HG03558 (cell line): Measurements from ENCODE around the gene IL5.
A peak's percentile ranks its signal among the peaks of the same experiment; 100 is the strongest.
"Not testable (repeated sequence)": the region's sequence is repeated elsewhere in the genome, so short reads cannot be mapped to it uniquely, and the experiment has no call there.

Experiments
- ATAC-seq: cut with Tn5 transposase; IDR thresholded peaks from one replicate; pipeline ENCODE4 v1.9.1; 2021; ENCODE audit warnings: moderate number of reproducible peaks; ENCODE audit not compliant: unreplicated experiment; ENCODE audit errors: extremely low read depth

IL5 gene

DNA sequence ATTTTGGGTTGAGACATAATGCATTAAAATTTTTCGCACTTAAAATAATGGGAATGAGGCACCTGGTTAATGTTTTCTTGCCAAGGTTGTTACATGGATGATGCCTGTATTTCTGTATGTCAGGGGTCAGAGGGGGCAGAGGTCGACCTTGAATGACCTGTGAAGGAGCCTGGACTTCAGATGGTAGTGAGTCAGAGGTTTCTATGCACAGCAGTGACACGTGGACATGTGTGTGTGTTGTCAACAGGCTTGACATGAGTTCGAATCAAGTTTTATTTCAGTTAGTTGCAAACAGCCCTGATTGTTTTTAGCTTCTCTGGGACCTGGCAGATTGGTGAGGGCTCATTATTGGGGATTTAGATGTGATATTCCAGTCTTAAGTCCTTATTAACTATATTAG, 3.6 kb downstream of the IL5 start:
- no peak for ATAC-seq

DNA sequence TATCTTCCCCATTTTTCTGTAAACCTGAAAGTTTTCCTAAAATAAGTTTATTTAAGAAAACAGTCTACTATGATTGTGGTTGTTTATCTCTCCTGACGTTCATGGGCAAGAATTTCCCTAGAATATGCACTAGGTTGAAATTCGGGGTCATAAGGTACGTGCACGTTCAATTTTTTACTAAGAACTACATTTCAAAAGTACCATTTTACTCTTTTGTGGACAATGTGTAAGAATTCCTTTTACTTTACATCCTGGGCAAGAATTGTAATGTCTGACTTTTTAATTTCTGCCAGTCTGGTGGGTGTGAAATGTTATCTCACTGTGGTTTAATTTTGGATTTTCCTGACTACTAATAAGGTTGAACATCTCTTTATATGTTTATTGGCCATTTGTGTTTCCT, 12.4 kb downstream of the IL5 start:
- ATAC-seq, result no peak

DNA sequence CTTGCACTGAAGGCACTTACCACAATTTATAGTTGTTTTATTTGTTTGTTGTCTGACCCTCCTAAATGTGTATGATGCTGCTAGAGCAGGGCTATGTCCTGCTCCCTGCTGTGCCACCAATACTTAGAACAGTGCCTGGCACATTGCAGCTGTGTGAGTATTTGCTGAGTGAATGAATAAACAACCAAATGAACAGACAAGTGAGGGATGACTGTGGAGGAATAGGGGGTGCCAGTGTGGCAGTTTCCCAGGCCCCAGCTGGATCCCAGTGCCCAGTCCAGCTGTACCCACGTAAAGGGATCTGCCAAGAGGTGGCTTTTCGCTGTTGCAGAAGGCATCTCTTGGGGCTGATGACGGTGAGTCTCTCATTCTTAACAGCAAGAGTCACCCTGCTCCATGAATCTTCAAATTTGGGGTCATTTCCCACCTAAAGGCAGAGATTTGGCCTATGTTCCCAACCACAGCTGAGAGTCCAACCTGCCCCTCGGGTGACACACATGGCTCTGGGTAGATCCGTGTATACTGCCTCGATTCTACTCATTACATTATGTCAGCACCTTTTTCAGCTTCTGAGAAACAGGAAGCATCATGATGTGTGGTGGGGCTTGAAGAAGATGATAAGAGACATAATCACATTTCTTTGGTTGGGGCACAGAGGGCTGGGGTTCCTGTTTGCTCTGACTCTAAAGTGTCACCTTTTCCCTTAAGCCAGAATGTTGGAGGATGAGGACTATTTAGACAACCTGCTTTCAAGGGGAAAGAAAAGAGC, 14.3 kb downstream of the IL5 start:
- no peak for ATAC-seq

- ATAC-seq, result no peak
Measured at GRCh38 chr5:132528021-132528420, 15.3 kb downstream of the IL5 start.

DNA sequence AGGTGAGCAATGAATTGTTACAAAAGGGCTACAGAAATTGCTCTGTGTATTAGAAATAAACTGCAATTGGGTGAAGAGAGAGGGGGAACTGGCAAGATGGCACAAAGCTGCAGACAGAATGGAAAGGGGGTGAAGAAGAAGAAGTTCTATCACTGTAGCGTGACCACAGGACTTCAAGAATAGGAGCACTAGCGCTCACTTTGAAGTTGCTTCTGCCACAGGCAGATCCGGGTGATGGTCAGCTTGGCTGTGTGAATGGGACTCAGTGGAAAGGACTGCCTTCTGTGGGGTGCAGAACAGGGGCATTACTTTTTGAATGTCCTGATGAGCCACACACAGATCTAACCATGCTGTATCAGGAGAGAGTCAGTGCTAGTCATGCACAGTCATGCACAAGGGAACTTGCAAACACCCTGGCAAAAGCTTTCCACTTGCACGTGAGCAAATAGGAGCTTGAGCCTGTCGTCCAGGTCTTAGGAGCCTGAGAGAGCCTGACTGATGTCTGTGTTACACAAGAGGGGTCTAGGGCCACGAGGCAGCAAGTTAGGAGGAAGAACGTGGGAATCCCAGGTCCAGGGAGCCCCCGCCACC, 16.3 kb downstream of the IL5 start:
- no peak for ATAC-seq

- no peak for ATAC-seq
Measured at GRCh38 chr5:132526290-132526973, 16.9 kb downstream of the IL5 start.

GRCh38 chr5:132525299-132525724, 18.0 kb downstream of the IL5 start:
- peak; percentile 82 for ATAC-seq

DNA sequence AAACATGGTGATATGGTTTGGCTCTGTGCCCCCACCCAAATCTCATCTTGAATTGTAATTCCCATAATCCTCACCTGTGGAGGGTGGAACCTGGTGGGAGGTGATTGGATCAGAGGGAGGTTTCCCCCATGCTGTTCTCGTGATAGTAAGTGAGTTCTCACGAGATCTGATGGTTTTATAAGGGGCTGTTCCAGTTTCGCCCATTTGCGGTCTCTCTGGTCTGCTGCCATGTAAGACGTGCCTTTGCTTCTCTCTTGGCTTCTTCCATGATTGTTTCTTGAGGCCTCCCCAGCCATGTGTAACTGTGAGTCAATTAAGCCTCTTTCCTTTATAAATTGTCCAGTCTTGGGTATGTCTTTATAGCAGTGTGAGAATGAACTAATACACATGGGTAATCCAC, 18.4 kb downstream of the IL5 start:
- not testable (repeated sequence) for ATAC-seq

DNA sequence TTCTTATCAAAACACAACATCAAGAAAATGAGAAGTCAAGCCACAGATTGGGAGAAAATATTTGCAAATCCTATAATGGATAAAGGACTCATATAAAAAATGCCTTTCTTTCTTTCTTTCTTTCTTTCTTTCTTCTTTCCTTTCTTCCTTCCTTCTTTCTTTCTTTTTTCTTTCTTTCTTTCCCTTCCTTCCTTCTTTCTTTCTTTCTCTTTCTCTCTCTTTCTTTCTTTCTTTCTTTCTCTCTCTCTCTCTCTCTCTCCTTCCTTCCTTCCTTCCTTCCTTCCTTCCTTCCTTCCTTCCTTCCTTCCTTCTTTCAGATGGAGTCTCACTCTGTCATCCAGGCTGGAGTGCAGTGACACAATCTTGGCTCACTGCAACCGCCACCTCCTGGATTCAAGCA, 21.3 kb downstream of the IL5 start:
- ATAC-seq, result not testable (repeated sequence)

DNA sequence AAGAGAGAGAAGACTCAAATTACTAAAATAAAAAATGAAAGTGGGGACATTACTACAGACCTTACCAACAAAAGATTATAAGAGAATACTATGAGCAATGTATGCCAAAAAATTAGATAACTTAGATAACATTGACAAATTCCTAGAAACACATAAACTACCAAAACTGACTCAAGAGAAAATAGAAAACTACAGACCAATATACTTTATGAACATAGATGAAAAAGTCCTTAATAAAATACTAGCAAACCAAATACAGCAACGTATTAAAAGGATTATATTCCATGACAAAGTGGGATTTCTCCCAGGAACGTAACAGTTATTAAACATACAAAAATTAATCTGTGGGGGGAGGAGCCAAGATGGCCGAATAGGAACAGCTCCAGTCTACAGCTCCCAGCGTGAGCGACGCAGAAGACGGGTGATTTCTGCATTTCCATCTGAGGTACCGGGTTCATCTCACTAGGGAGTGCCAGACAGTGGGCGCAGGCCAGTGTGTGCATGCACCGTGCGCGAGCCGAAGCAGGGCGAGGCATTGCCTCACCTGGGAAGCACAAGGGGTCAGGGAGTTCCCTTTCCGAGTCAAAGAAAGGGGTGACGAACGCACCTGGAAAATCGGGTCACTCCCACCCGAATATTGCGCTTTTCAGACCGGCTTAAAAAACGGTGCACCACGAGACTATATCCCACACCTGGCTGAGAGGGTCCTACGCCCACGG, 29.5 kb downstream of the IL5 start:
- ATAC-seq, result not testable (repeated sequence)

DNA sequence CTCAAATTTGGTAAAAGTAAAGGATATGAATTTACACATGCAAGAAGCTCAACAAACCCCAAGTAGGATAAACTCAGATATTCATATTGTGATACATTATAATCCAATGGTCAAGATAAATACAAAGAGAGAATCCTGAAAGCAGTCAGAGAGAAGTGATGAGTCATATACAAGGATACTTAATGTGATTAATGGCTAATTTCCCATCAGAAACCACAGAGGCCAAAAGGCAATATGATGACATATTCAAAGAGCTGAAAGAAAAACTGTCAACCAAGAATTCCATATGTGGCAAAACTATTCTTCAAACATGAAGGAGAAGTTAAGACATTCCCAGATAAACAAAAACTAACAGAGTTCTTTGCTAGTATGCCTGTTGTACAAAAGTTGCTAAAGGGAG, 33.2 kb downstream of the IL5 start:
- ATAC-seq, result no peak

DNA sequence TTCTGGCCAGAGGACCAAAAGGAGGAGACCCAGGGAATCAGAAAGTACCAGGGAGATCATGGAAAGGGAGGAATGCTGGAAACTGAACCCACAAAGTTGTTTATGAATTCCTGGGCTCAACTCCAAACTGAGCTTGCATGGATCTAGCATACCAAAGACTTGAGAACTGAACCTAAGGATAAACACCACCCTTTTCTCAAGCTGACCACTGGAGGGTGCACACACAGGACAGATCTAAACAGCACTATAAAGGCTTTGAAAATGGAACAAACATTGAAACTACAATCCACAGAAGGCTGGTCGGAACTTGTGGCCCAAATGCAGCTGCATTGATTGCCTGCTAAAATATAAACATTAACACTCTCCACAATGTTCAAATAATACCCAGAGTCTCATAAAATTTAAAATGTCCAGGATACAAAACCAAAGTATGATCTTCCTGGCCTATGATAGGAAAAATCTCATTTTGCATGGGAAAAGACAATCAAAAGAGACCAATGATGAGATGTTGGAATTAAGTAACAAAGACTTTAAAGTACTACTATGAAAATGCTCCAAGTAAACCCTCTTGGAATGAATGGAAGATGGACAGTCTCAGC, 37.1 kb downstream of the IL5 start:
- ATAC-seq, result peak; percentile 50

GRCh38 chr5:132505641-132506040, 37.7 kb downstream of the IL5 start:
- ATAC-seq, result no peak

DNA sequence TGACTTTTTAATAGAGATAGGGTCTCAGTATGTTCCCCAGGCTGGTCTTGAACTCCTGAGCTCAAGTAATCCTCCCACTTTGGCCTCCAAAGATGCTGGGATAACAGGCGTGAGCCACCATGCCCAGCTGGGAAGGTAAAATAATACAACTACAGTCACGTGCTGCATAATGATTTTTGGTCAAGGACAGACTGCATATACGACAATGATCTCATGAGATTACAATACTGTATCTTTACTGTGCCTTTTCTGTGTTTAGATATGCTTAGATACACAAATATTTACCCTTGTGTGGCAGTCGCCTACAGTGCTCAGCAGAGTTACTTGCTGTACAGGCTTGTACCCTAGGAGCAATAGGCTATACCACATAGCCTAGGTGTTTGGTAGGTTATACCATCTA, 38.6 kb downstream of the IL5 start:
- no peak for ATAC-seq

GRCh38 chr5:132503244-132503643, 40.1 kb downstream of the IL5 start:
- ATAC-seq, result no peak

- ATAC-seq, result no peak
Measured at GRCh38 chr5:132501961-132502931, 41.1 kb downstream of the IL5 start.

GRCh38 chr5:132501629-132501956, 41.7 kb downstream of the IL5 start:
- no peak for ATAC-seq

DNA sequence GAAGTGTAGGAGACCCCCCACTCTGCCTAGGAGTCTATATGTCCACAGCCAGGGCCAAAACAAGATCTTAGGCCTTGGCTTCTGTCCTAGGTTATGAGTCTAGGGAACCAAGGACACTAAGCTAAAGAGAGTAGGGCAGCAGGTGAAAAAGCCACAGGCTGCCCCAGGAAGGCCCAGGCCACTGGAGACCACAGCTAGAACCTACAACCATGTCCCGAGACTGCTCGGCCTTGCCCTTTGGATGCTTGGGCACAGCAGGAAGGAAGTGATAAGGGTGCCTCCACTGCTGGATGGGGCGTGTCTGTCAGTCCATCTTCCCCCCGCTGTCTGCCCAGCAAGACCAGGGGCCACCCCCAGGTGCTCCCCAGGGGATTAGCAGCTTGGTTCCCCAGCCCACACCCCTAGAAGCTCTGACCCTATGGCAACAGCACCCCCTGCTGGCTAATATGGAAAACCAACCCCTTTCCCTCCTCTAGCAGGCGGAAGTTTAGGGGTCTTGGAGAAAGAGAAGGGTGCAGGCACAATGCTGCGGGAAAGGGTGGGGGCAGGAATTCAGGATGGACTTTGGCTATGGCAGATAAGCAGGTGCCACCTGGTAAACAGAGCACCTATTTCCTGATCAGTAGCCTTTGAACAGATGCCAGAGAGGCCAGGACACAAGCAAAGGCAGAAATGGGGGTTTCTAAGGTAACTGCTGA, 42.2 kb downstream of the IL5 start:
- ATAC-seq, result no peak
